Astrocyte (in vitro differentiated cells and primary cell): ENCODE data around the gene SLC6A1. TPM values are rescaled to one million over a fixed set of nuclear protein-coding genes. Genes with fewer than 3 reads are reported as not detected.
A peak's percentile ranks its signal among the peaks of the same experiment; 100 is the strongest.
"Not testable (repeated sequence)": the region's sequence is repeated elsewhere in the genome, so short reads cannot be mapped to it uniquely, and the experiment has no call there.

ENCODE experiments used
- DNase-seq: peaks from one replicate; pipeline ENCODE4 v3.0.0-alpha.2; 2010; ENCODE audit warnings: low read depth
- FAIRE-seq: peaks from 2 replicates; lab custom pipeline; 2011; peaks lifted over from hg19 to GRCh38; lab: Jason Lieb, UNC
- H2AFZ ChIP-seq: 2 replicates; pipeline ENCODE4 v1.6.0; 2012; ENCODE audit warnings: low read depth, low read length, inconsistent platforms
- H3K27ac ChIP-seq: 2 replicates; pipeline ENCODE4 v1.5.1; 2011; ENCODE audit warnings: low read depth, low read length, inconsistent platforms
- H3K27me3 ChIP-seq: 2 replicates; pipeline ENCODE4 v1.6.0; 2011; ENCODE audit warnings: low read length, inconsistent platforms; ENCODE audit not compliant: insufficient read depth
- H3K36me3 ChIP-seq: 2 replicates; pipeline ENCODE4 v1.5.1; 2011; ENCODE audit warnings: low read length, inconsistent platforms; ENCODE audit not compliant: insufficient read depth
- H3K4me1 ChIP-seq: 2 replicates; pipeline ENCODE4 v1.5.1; 2011; ENCODE audit warnings: low read length, inconsistent platforms; ENCODE audit not compliant: insufficient read depth
- H3K4me2 ChIP-seq: 2 replicates; pipeline ENCODE4 v1.6.0; 2012; ENCODE audit warnings: low read length, inconsistent platforms
- H3K4me3 ChIP-seq: 2 replicates; pipeline ENCODE4 v1.5.1; 2011; ENCODE audit warnings: low read depth, mild to moderate bottlenecking, low read length, inconsistent platforms; ENCODE audit not compliant: insufficient read depth
- H3K79me2 ChIP-seq: 2 replicates; pipeline ENCODE4 v1.6.0; 2012; ENCODE audit warnings: mild to moderate bottlenecking, low read length, inconsistent platforms; ENCODE audit not compliant: insufficient read depth
- H3K9ac ChIP-seq: 2 replicates; pipeline ENCODE4 v1.6.0; 2012; ENCODE audit warnings: mild to moderate bottlenecking, low read length, inconsistent platforms
- H3K9me3 ChIP-seq: 2 replicates; pipeline ENCODE4 v1.5.1; 2012; ENCODE audit warnings: low read depth, mild to moderate bottlenecking, low read length, inconsistent platforms; ENCODE audit not compliant: insufficient read depth
- H4K20me1 ChIP-seq: 2 replicates; pipeline ENCODE4 v1.6.0; 2012; ENCODE audit warnings: low read length, inconsistent platforms; ENCODE audit not compliant: insufficient read depth
- H3K27ac Mint-ChIP-seq: one replicate; pipeline ENCODE4 v1.8.0; 2021; ENCODE audit warnings: mild to moderate bottlenecking, mixed read lengths; ENCODE audit not compliant: unreplicated experiment
- H3K27me3 Mint-ChIP-seq: one replicate; pipeline ENCODE4 v1.8.0; 2021; ENCODE audit warnings: low read depth, mixed read lengths; ENCODE audit not compliant: unreplicated experiment
- H3K36me3 Mint-ChIP-seq: one replicate; pipeline ENCODE4 v1.8.0; 2021; ENCODE audit warnings: low read depth, mixed read lengths; ENCODE audit not compliant: unreplicated experiment
- H3K4me1 Mint-ChIP-seq: one replicate; pipeline ENCODE4 v1.8.0; 2021; ENCODE audit warnings: low read depth, mixed read lengths; ENCODE audit not compliant: unreplicated experiment
- H3K4me3 Mint-ChIP-seq: one replicate; pipeline ENCODE4 v1.8.0; 2021; ENCODE audit warnings: mild to moderate bottlenecking, moderate library complexity, mixed read lengths; ENCODE audit not compliant: unreplicated experiment
- H3K9me3 Mint-ChIP-seq: one replicate; pipeline ENCODE4 v1.8.0; 2021; ENCODE audit warnings: mild to moderate bottlenecking, mixed read lengths; ENCODE audit not compliant: unreplicated experiment
- CTCF ChIP-seq: IDR thresholded peaks from 2 replicates; pipeline ENCODE4 v1.5.1; 2011; ENCODE audit warnings: low read depth, mild to moderate bottlenecking, inconsistent platforms, low read length, moderate library complexity; ENCODE audit not compliant: insufficient read depth
- EZH2 ChIP-seq: IDR thresholded peaks from 2 replicates; pipeline ENCODE4 v1.6.1; 2012; ENCODE audit warnings: mild to moderate bottlenecking, low read length, inconsistent platforms; ENCODE audit not compliant: insufficient read depth
- total RNA-seq: library from RNA; stranded (reverse); gene quantifications from 2 replicates; pipeline ENCODE4 v1.2.1, GENCODE V29; 2021

The SLC6A1 gene
- total RNA-seq, 1 donor from 2014 or later, result 0.30 TPM

- FAIRE-seq (no peak), DNase-seq (no peak)
- Mint-ChIP-seq H3K27ac (no peak overlapping the region), H3K9me3 (peaks cover 13% of the 10 kb centered on the region), H3K27me3 (peaks cover 29% of the 10 kb centered on the region), H3K4me3 (no peak overlapping the region), H3K4me1 (no peaks in the 10 kb centered on the region), H3K36me3 (no peaks in the 10 kb centered on the region)
- H3K79me2 ChIP-seq, result no peaks in the 10 kb centered on the region
- peaks cover 4% of the 10 kb centered on the region for H3K27me3 ChIP-seq
- H3K27ac ChIP-seq, result no peak overlapping the region
- no peak overlapping the region for H3K9ac ChIP-seq
- H3K36me3 ChIP-seq, result no peaks in the 10 kb centered on the region
- no peak overlapping the region for H2AFZ ChIP-seq
- no peaks in the 10 kb centered on the region for H4K20me1 ChIP-seq
- H3K4me1 ChIP-seq, result peaks cover 6% of the 10 kb centered on the region
- TF ChIP-seq CTCF, result no peak
- no peak for TF ChIP-seq EZH2
- no peak overlapping the region for H3K4me2 ChIP-seq
- peaks cover 4% of the 10 kb centered on the region for H3K9me3 ChIP-seq
- no peak overlapping the region for H3K4me3 ChIP-seq
Observed at GRCh38 chr3:11059799-11060115, 67.2 kb downstream of the SLC6A1 start.

- H3K4me1 ChIP-seq, result peaks cover 6% of the 10 kb centered on the region
- no peak overlapping the region for H3K4me3 ChIP-seq
- no peaks in the 10 kb centered on the region for H3K79me2 ChIP-seq
- H3K4me2 ChIP-seq, result peak overlapping the region; percentile 75
- H3K36me3 ChIP-seq, result no peaks in the 10 kb centered on the region
- peaks cover 16% of the 10 kb centered on the region for H3K9me3 Mint-ChIP-seq
- H3K9ac ChIP-seq, result peak overlapping the region; percentile 36
- H3K27me3 ChIP-seq, result peaks cover 4% of the 10 kb centered on the region
- H3K27ac ChIP-seq, result no peak overlapping the region
- DNase-seq (peak; percentile 20), FAIRE-seq (no peak)
- no peaks in the 10 kb centered on the region for H3K4me1 Mint-ChIP-seq
- peaks cover 24% of the 10 kb centered on the region for H3K27me3 Mint-ChIP-seq
- TF ChIP-seq CTCF (peak; percentile 57), EZH2 (no peak)
- peaks cover 6% of the 10 kb centered on the region for H3K9me3 ChIP-seq
- peak overlapping the region; percentile 51 for H3K4me3 Mint-ChIP-seq
- H3K36me3 Mint-ChIP-seq, result no peaks in the 10 kb centered on the region
- H3K27ac Mint-ChIP-seq, result no peak overlapping the region
- no peaks in the 10 kb centered on the region for H4K20me1 ChIP-seq
- H2AFZ ChIP-seq, result peak overlapping the region; percentile 62
Observed at GRCh38 chr3:11060500-11061251, 68.1 kb downstream of the SLC6A1 start.

GRCh38 chr3:11061268-11061871, 68.8 kb downstream of the SLC6A1 start:
- not testable (repeated sequence) for H3K27me3 ChIP-seq, H3K27ac Mint-ChIP-seq, H3K36me3 Mint-ChIP-seq, H3K27ac ChIP-seq, H3K79me2 ChIP-seq, H3K36me3 ChIP-seq, H3K4me3 Mint-ChIP-seq, DNase-seq, H3K4me3 ChIP-seq, FAIRE-seq, H3K4me1 Mint-ChIP-seq, H3K9me3 ChIP-seq, H4K20me1 ChIP-seq, H3K9ac ChIP-seq, H3K4me1 ChIP-seq
- H3K9me3 Mint-ChIP-seq, result peaks cover 18% of the 10 kb centered on the region
- Histone ChIP-seq H3K4me2 (peak overlapping the region; percentile 75), H2AFZ (peak overlapping the region; percentile 62)
- H3K27me3 Mint-ChIP-seq, result peaks cover 22% of the 10 kb centered on the region
